ENCODE results near the gene F8A3. TPM values are rescaled to one million over a fixed set of nuclear protein-coding genes. Genes with fewer than 3 reads are reported as not detected.
"Not testable (repeated sequence)": the region's sequence is repeated elsewhere in the genome, so short reads cannot be mapped to it uniquely, and the experiment has no call there.

Gene F8A3
- 10 to 100 TPM in 1 of 3 donors, 1 to 10 TPM in 1, not detected in 1; 4.1 to 10.4 TPM for polyA plus RNA-seq

GRCh38 chrX:155458471-155458870, at the start of gene F8A3:
Gene F8A3 (minus strand): TSS chrX:155458620. CDS start chrX:155458600, 20 bp downstream.
- no CpG with 5 or more reads among the region's 51 CpGs for WGBS, 3 donors
- H3K27ac ChIP-seq (ENCODE audit: low read depth, low read length): not testable (repeated sequence)

- no peak overlapping the region for H3K27ac ChIP-seq (ENCODE audit: low read depth, low read length)
These were observed 46.9 kb upstream of the F8A3 start for GRCh38 chrX:155505296-155505695.

DNA sequence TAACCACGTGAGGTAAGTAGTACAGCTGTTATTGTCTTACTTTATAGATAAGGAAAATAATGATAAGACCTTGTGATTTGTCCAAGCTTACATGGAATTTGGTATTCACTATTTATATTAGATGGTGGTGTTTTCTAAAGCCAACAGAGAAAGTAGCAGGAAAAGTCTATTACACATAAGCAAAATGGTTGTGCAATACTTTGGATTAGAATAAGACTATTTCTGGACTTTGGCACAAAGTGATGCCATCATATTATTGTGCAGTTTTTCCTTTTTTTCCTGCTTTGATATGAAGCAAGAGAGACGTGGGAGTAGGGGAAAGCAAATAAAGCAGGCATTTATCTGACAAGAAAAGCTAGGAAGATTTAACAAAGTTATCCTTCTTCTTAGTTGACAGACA, 36.7 kb upstream of the F8A3 start:
- no CpG with 5 or more reads among the region's 2 CpGs for WGBS, 3 donors
- not testable (repeated sequence) for H3K27ac ChIP-seq (ENCODE audit: low read depth, low read length)

DNA sequence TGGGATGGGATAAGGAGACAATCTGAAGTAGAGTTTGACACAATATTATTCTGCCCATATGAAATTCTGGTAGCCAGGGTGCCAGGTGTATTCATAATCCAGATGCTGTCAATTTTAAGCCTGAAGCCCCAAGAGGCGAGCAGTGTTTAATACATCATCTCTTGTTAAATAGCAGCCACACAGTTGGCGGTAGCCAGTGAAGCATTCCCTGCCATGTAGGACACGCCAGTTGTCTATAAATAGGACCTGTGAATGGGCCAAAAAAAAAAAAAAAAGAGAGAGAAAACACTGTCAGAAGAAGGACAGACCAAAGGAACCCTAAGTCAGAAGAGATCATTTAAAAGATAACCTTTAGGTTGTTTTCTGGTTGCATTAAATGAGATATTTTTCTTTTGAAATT, 33.0 kb upstream of the F8A3 start:
- not testable (repeated sequence) for H3K27ac ChIP-seq (ENCODE audit: low read depth, low read length)
- WGBS, 3 donors: 60% methylated on average over 1 of the region's 3 CpGs; no CpG with 5 or more reads in 2 of the 3 donors

GRCh38 chrX:155477136-155477535, 18.7 kb upstream of the F8A3 start:
- no CpG with 5 or more reads among the region's 7 CpGs for WGBS, 3 donors
- H3K27ac ChIP-seq (ENCODE audit: low read depth, low read length): not testable (repeated sequence)

DNA sequence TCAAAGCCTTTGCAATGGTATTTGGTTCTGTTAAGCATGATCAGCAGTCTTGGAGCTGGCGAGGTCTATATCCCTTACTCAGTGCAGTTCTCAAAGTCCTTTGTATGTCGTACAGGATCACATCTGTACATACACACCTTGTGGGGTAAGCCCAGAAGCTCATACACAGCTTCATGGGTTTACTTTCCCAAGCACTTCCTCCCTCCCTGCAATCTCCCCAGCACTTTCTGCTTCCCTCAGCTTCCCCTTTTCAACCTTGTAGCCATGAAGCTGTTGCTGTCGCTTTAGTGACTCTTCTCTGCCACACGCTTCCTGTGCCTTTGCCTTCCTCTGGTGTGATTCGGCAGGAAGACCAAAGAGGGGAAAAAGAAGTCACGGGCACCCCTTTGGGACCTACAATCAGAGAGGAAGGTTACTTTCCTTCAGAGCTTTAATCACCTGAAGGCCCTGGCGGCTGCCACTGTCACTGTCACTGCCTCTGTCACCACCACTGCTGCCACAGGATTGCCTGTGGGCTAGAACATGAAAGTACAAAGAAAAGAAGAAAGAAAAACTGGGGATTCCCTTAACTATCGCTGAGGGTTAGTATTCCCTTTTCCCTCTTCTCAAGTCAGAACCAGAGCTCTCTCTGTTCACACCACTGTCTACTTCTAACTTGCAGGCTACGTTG, 8.0 kb upstream of the F8A3 start:
- not testable (repeated sequence) for H3K27ac ChIP-seq (ENCODE audit: low read depth, low read length)
- no CpG with 5 or more reads among the region's 9 CpGs for whole genome bisulfite sequencing, 3 donors

GRCh38 chrX:155460501-155460900, 2.1 kb upstream of the F8A3 start:
- not testable (repeated sequence) for H3K27ac ChIP-seq (ENCODE audit: low read depth, low read length)
- WGBS, 3 donors: no CpG with 5 or more reads among the region's 8 CpGs

DNA sequence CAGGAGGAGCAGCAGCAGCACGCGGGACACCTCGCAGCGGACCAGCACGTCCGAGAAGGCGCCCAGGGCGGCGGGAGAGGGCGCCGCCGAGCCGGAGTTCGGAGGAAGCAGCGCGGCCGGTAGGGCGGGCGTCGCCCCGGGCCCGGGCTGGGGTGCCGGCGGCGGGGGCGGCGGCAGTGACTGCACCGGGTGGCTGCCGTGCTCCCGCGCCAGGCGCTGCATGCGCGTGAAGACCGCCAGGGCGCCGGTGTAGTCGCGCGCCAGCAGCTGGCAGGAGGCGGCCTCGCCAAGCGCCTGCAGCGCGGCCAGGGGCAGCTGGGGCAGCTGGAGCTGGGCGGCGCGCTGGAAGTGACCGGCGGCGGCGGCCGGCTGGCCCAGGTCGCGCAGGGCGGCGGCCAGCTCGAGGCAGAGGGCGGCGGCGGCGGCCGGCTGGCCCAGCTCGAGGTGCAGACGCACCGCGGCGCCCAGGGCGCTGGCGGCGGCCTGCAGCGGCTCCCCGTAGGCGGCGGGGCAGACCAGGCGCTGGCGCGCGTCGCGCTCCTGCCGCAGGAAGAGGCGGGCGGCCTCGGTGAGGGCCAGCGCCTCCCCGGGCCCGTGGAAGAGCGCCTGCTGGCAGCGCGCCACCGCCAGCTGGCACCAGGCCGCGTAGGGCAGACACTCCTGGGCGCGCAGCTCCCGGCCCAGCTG, 516 bp downstream of the F8A3 start:
- no CpG with 5 or more reads among the region's 97 CpGs for WGBS, 3 donors
- H3K27ac ChIP-seq (ENCODE audit: low read depth, low read length): not testable (repeated sequence)

GRCh38 chrX:155441097-155441496, 17.3 kb downstream of the F8A3 start:
- no peak overlapping the region for H3K27ac ChIP-seq (ENCODE audit: low read depth, low read length)

- 76 to 78% methylated on average over 2 of the region's 2 CpGs; no CpG with 5 or more reads in 1 of the 3 donors for whole genome bisulfite sequencing, 3 donors
- no peak overlapping the region for H3K27ac ChIP-seq (ENCODE audit: low read depth, low read length)
These were observed 22.7 kb downstream of the F8A3 start for GRCh38 chrX:155435744-155436112.

GRCh38 chrX:155434906-155435743, 23.3 kb downstream of the F8A3 start:
- 61 to 94% (median 64%) methylated on average over 6 to 9 of the region's 9 CpGs for WGBS, 3 donors
- H3K27ac ChIP-seq (ENCODE audit: low read depth, low read length): no peak overlapping the region

DNA sequence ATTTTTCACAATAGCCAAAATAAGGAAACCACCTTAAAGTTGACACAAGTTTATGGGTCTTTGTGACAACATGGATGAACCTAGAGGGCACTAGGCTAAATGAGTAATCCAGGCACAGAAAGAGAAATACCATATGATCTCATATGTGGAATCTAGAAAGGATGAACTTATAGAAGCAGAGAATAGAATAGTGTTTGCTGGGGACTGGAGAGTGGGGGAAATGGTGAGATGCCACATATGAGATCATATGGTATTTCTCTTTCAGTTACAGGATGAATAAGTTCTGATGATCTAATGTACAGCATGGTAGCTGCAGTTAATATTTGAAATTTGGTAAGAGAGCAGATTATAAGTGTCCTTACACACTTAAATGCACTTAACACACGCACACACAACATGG, 40.7 kb downstream of the F8A3 start:
- WGBS, 3 donors: 66 to 100% (median 100%) methylated on average over 1 of the region's 1 CpG
- no peak overlapping the region for H3K27ac ChIP-seq (ENCODE audit: low read depth, low read length)

Other genes with a start within 250 kb of the F8A3 start
- 10 to 100 TPM; 14.2 to 49.6 (median 29.9) TPM for gene VBP1, start 242.2 kb downstream of the F8A3 start, polyA plus RNA-seq
- gene RAB39B, start 194.1 kb downstream of the F8A3 start, polyA plus RNA-seq: under 1 TPM; 0.10 to 0.86 (median 0.34) TPM
- 10 to 100 TPM in 2 of 3 donors, 1 to 10 TPM in 1; 2.0 to 29.7 (median 12.8) TPM for gene CLIC2, start 124.0 kb downstream of the F8A3 start, polyA plus RNA-seq
- gene F8A2, start 76.5 kb downstream of the F8A3 start, polyA plus RNA-seq: not detected
- gene SPRY3, start 154.0 kb upstream of the F8A3 start, polyA plus RNA-seq: under 1 TPM; 0.25 to 0.56 (median 0.46) TPM
- gene TMLHE, start 154.3 kb upstream of the F8A3 start, polyA plus RNA-seq: 10 to 100 TPM in 1 of 3 donors, 1 to 10 TPM in 2; 6.3 to 16.1 (median 9.3) TPM